Thyroid gland (tissue), 4 donors: ENCODE measurements around the gene TCF7.

ENCODE experiments used
- CTCF ChIP-seq, 6 experiments: fragments of 200-600 bp in 3 of 6; fragments of 450-650 bp in 3 of 6; sonication (generic) in 3 of 6; IDR thresholded peaks; one replicate each; pipeline ENCODE4 v1.5.1; 2016 to 2019; ENCODE audit warnings: antibody characterized with exemption in 6 of 6, mild to moderate bottlenecking in 2 of 6, inconsistent platforms in 1 of 6, moderate library complexity in 1 of 6
- POLR2A ChIP-seq, 2 donors: fragments of 450-650 bp; IDR thresholded peaks; one replicate each; pipeline ENCODE4 v1.6.1; 2017; ENCODE audit warnings: antibody characterized with exemption in 2 of 2, mild to moderate bottlenecking in 2 of 2, moderate library complexity in 1 of 2

DNA sequence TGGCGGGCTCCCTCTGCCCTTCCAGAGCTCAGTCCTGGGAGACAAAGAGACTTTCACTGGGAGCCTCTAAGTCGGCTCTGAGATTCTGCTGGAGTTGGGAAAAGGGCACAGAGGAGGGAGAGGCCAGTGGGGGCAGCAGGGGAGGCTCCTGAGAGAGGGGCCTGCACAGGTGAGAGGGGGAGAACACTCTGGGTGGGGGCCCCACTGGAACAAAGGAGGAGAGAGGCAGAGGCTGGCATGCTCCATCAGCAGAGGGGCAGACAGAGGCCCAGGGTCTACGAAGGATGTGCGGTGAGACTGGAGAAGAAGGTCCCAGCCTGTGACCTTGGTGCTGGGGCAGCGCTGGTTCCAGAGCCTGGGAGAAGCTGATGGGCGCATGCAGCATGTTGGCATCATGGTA is 8.9 kb downstream of the TCF7 start:
- TF ChIP-seq CTCF (IDR thresholded peaks at IDR 0.05) (no peak), POLR2A (IDR thresholded peaks at IDR 0.05) (no peak)
